Measurements from ENCODE around the gene MTPN.

MTPN gene

DNA sequence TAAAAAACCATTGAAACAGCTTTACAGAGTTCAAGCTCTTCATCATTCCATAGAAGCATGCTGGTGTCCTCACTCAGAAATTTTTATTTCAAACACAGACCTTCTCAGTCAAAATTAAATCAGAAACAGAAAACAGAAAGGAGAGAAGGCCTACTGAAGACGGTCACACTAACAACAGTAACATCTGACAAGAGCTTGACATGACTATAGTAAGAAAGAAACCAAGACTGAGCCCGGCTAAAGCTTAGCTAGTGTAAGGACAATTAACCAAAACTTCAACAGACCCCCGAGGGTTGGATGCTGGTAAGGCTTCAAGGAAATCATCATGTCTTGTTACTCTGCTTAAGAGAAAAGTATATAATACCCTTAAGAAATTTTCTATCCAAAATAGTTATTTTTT lies 38.6 kb downstream of the MTPN start:
- no peak for DNase-seq
- Mint-ChIP-seq H3K27me3 (ENCODE audit: low read depth, poor library complexity) (peaks cover 3% of the 10 kb centered on the region), H3K27ac (no peak overlapping the region), H3K4me3 (no peak overlapping the region), H3K9me3 (peaks cover 5% of the 10 kb centered on the region), H3K36me3 (ENCODE audit: low read depth) (peaks cover 25% of the 10 kb centered on the region), H3K4me1 (peaks cover 73% of the 10 kb centered on the region)
- TF ChIP-seq, protein P1, sequence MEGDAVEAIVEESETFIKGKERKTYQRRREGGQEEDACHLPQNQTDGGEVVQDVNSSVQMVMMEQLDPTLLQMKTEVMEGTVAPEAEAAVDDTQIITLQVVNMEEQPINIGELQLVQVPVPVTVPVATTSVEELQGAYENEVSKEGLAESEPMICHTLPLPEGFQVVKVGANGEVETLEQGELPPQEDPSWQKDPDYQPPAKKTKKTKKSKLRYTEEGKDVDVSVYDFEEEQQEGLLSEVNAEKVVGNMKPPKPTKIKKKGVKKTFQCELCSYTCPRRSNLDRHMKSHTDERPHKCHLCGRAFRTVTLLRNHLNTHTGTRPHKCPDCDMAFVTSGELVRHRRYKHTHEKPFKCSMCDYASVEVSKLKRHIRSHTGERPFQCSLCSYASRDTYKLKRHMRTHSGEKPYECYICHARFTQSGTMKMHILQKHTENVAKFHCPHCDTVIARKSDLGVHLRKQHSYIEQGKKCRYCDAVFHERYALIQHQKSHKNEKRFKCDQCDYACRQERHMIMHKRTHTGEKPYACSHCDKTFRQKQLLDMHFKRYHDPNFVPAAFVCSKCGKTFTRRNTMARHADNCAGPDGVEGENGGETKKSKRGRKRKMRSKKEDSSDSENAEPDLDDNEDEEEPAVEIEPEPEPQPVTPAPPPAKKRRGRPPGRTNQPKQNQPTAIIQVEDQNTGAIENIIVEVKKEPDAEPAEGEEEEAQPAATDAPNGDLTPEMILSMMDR (IDR thresholded peaks at IDR 0.05), result no peak

DNA sequence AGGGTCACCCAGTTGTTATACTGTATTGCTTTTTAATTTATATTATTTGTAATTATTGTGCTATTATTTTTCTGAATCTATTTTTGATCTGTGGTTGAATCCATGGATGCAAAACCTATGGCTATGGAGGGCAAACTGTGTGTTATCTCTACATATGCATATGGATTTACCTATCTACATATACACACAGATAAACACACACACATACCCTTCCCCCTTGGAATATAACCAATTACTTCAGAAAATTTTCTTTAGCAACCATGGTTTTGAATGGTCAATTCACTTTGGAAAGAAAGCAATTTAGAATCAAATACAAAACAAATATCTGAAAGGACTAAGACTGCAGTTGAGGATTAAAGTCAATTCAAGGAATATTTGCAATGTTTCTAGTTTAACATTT lies 39.1 kb downstream of the MTPN start:
- H3K27me3 Mint-ChIP-seq (ENCODE audit: low read depth, poor library complexity), result peaks cover 3% of the 10 kb centered on the region
- H3K27ac Mint-ChIP-seq, result no peak overlapping the region

DNA sequence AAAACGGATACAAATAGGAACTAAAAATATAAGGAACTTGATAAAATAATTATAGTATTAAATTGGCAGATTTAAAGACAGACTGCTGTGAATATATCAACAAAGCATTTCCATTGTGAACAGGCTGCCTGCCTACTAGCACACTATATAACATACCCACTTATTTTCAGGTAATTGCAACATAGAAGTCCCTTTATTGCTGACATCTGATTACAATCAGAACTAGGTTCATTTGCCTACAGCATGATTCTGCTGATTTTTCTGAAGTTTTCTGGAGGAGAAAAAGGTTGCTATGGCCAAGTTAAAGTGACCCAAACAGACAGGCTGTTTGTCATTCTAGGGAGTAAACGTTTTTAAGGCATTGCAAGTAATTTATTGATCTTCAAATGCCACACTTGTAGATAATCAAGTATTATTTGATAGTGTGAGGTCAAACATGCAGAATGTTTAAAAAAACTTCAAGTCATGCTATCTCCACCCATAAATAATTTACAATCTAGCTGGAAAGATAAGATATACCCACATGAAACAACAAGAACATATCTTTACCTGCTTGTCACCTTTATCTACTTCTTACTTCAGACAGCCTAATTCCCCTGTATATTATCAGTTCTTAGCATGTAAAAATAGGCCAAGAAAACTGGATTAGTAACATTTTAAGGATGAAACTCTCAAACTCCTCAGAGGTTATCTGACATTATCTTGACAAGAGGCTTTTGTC lies 40.5 kb downstream of the MTPN start:
- no peak for DNase-seq
- H3K4me3 Mint-ChIP-seq, result no peak overlapping the region
- H3K4me1 Mint-ChIP-seq, result peaks cover 74% of the 10 kb centered on the region
- no peak overlapping the region for H3K27ac Mint-ChIP-seq
- H3K36me3 Mint-ChIP-seq (ENCODE audit: low read depth), result peaks cover 28% of the 10 kb centered on the region
- peaks cover 3% of the 10 kb centered on the region for H3K27me3 Mint-ChIP-seq (ENCODE audit: low read depth, poor library complexity)
- TF ChIP-seq, protein P1 (IDR thresholded peaks at IDR 0.05), result no peak
- peaks cover 5% of the 10 kb centered on the region for H3K9me3 Mint-ChIP-seq

More for the DNA sequence above, 39.1 kb downstream of the MTPN start:
- TF ChIP-seq, protein P1 (IDR thresholded peaks at IDR 0.05), result no peak
- H3K4me3 Mint-ChIP-seq, result no peak overlapping the region
- H3K9me3 Mint-ChIP-seq, result peaks cover 5% of the 10 kb centered on the region
- DNase-seq, result no peak
- peaks cover 69% of the 10 kb centered on the region for H3K4me1 Mint-ChIP-seq
- H3K36me3 Mint-ChIP-seq (ENCODE audit: low read depth), result peaks cover 28% of the 10 kb centered on the region

DNA sequence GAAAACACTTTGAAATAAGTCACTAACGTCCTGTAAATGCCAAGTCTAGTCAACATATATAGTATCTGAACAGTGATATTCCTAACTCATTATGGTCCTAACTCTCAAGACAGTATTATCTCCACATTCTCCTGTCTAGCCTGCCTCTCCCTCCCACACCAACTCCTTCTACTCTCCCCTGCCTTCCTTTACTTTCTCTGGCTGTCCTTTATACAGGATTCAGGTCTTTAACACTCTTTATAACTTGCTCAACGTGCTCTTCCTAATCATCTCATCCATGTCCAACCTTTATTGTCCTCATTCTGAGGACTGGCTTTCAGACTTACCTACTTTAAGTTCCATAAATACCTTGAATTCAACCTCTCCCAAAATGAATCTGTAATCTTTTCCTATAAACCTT lies 42.5 kb downstream of the MTPN start:
- H3K27me3 Mint-ChIP-seq (ENCODE audit: low read depth, poor library complexity), result peaks cover 3% of the 10 kb centered on the region
- peaks cover 28% of the 10 kb centered on the region for H3K36me3 Mint-ChIP-seq (ENCODE audit: low read depth)
- peak overlapping the region; percentile 88 for H3K27ac Mint-ChIP-seq
- H3K4me3 Mint-ChIP-seq, result no peak overlapping the region
- H3K4me1 Mint-ChIP-seq, result peaks cover 79% of the 10 kb centered on the region
- TF ChIP-seq, protein P1 (IDR thresholded peaks at IDR 0.05), result no peak
- peaks cover 5% of the 10 kb centered on the region for H3K9me3 Mint-ChIP-seq
- no peak for DNase-seq

DNA sequence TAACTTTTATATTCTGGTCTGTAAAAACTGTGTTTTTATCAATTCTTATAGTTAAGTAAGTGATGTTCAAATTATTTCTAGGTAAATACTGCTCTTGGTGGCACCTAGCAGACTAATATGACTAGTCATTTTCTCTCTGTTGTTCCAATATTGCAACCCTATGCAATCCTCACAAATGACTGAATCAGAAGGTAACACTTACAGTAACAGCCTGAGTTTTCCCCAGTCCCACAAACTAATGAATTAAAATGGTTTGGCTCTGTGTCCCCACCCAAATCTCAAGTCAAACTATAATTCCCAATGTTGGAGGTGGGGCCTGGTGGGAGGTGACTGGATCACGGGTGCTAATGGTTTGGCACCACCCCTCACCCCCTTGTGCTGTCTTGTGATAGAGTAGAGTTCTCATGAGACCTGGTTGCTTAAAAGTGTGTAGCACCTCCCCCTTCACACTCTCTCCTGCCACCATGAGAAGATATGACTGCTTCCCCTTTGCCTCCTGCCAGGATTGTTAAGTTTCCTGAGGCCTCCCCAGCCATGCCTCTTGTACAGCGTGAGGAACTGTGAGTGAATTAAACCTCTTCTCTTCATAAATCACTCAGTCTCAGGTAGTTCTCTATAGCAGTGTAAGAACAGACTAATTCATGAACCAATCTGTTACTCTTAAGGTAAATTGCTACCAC lies 43.5 kb downstream of the MTPN start:
- no peak overlapping the region for H3K4me3 Mint-ChIP-seq
- peaks cover 79% of the 10 kb centered on the region for H3K4me1 Mint-ChIP-seq
- TF ChIP-seq, protein P1 (IDR thresholded peaks at IDR 0.05), result no peak
- peaks cover 3% of the 10 kb centered on the region for H3K27me3 Mint-ChIP-seq (ENCODE audit: low read depth, poor library complexity)
- no peak for DNase-seq
- peak overlapping the region; percentile 91 for H3K27ac Mint-ChIP-seq
- peaks cover 5% of the 10 kb centered on the region for H3K9me3 Mint-ChIP-seq
- H3K36me3 Mint-ChIP-seq (ENCODE audit: low read depth), result peaks cover 28% of the 10 kb centered on the region

Measured in nephron progenitor cell (in vitro differentiated cells).